Small intestine (tissue), 7 donors: ENCODE results near the gene CLIC4. TPM values are rescaled to one million over a fixed set of nuclear protein-coding genes. Genes with fewer than 3 reads are reported as not detected.
"Not testable (repeated sequence)": the region's sequence is repeated elsewhere in the genome, so short reads cannot be mapped to it uniquely, and the experiment has no call there.

Source experiments
- DNase-seq, 2 donors: peaks; one replicate each; pipeline versions ENCODE4 v3.0.0 to v3.0.0-alpha.2; 2013
- FAIRE-seq: peaks from 2 replicates; lab custom pipeline; 2012; peaks lifted over from hg19 to GRCh38; lab: Jason Lieb, UNC
- H3K27ac ChIP-seq, 3 donors: one replicate each; pipeline ENCODE4 v1.5.1; 2013; ENCODE audit warnings: low read length in 2 of 3, mild to moderate bottlenecking in 2 of 3, control low read depth in 1 of 3, inconsistent platforms in 1 of 3, low read depth in 1 of 3, moderate library complexity in 1 of 3
- H3K27me3 ChIP-seq, 3 donors: one replicate each; pipeline ENCODE4 v1.6.1; 2013; ENCODE audit warnings: low read length in 3 of 3, inconsistent platforms in 1 of 3; ENCODE audit not compliant: control insufficient read depth in 3 of 3, insufficient read depth in 3 of 3
- H3K36me3 ChIP-seq, 3 donors: one replicate each; pipeline ENCODE4 v1.6.1; 2013; ENCODE audit warnings: low read length in 3 of 3, inconsistent platforms in 1 of 3, low read depth in 1 of 3, mild to moderate bottlenecking in 1 of 3, moderate library complexity in 1 of 3; ENCODE audit not compliant: control insufficient read depth in 3 of 3, insufficient read depth in 2 of 3
- H3K4me1 ChIP-seq, 3 donors: one replicate each; pipeline ENCODE4 v1.6.1; 2013; ENCODE audit warnings: low read length in 2 of 3, inconsistent platforms in 1 of 3, low read depth in 1 of 3, mild to moderate bottlenecking in 1 of 3, moderate library complexity in 1 of 3; ENCODE audit not compliant: control insufficient read depth in 3 of 3, insufficient read depth in 2 of 3
- H3K4me3 ChIP-seq, 3 donors: one replicate each; pipeline ENCODE4 v1.5.1; 2013; ENCODE audit warnings: low read length in 3 of 3, control low read depth in 1 of 3, inconsistent platforms in 1 of 3, low read depth in 1 of 3, mild to moderate bottlenecking in 1 of 3, moderate library complexity in 1 of 3
- H3K9me3 ChIP-seq, 2 donors: one replicate each; pipeline ENCODE4 v1.6.1; 2013; ENCODE audit warnings: low read depth in 1 of 2, low read length in 1 of 2; ENCODE audit not compliant: control insufficient read depth in 2 of 2, insufficient read depth in 1 of 2
- WGBS, 3 donors: extraction: QIAGEN DNeasy Blood & Tissue Kit; methylation state at CpG; one replicate each; pipeline ENCODE4 v1.1.7; 2013; 5-methylcytosine and 5-hydroxymethylcytosine counted together
- polyA plus RNA-seq, 4 donors: library from polyadenylated mRNA; stranded (reverse) in 3 of 4; unstranded in 1 of 4; fragments of 200-250 nt in 3 of 4; fragments of 120-200 nt in 1 of 4; gene quantifications; one replicate each; pipeline versions ENCODE4 v1.2.1 to v1.2.3, GENCODE V29; 2013
- donor health status: healthy with polysubstance abuse.
- donor health status: control.
- donor health status: control.
- donor health status: Bipolar disorder and iron deficiency.
- donor health status: healthy.

The CLIC4 gene
- polyA plus RNA-seq, 4 donors, result 2.0 to 47.4 (median 25.4) TPM

GRCh38 chr1:24776821-24777220 is 31.6 kb downstream of the CLIC4 start:
- Histone ChIP-seq H3K9me3 (no peaks in the 10 kb centered on the region), H3K27me3 (no peaks in the 10 kb centered on the region), H3K4me1 (no peaks in the 10 kb centered on the region), H3K4me3 (no peak overlapping the region), H3K36me3 (no peaks in the 10 kb centered on the region), H3K27ac (no peak overlapping the region)
- FAIRE-seq (no peak), DNase-seq (no peak)
- WGBS, 3 donors, result 89 to 94% (median 93%) methylated on average over 8 of the region's 8 CpGs

- FAIRE-seq (no peak), DNase-seq (no peak)
- Histone ChIP-seq H3K4me3 (no peak overlapping the region), H3K4me1 (no peaks in the 10 kb centered on the region), H3K36me3 (no peaks in the 10 kb centered on the region), H3K27ac (no peak overlapping the region), H3K27me3 (no peaks in the 10 kb centered on the region), H3K9me3 (no peaks in the 10 kb centered on the region)
- 57 to 73% (median 64%) methylated on average over 2 of the region's 2 CpGs for WGBS, 3 donors
Measured at GRCh38 chr1:24778141-24778540, 32.9 kb downstream of the CLIC4 start.

- H3K9me3 ChIP-seq, FAIRE-seq, H3K36me3 ChIP-seq, H3K27me3 ChIP-seq, DNase-seq, H3K27ac ChIP-seq, H3K4me3 ChIP-seq, H3K4me1 ChIP-seq: not testable (repeated sequence)
- 88 to 89% (median 88%) methylated on average over 8 of the region's 8 CpGs for WGBS, 3 donors
Measured at GRCh38 chr1:24779199-24779598, 34.0 kb downstream of the CLIC4 start.

- H3K4me1 ChIP-seq, result no peaks in the 10 kb centered on the region
- no peaks in the 10 kb centered on the region for H3K27me3 ChIP-seq
- H3K4me3 ChIP-seq, result no peak overlapping the region
- no peaks in the 10 kb centered on the region for H3K36me3 ChIP-seq
- no peaks in the 10 kb centered on the region for H3K9me3 ChIP-seq
- 90 to 91% (median 91%) methylated on average over 5 of the region's 5 CpGs for WGBS, 3 donors
- DNase-seq, result no peak
- H3K27ac ChIP-seq, result no peak overlapping the region
- FAIRE-seq, result no peak
Measured at GRCh38 chr1:24779689-24780464, 34.6 kb downstream of the CLIC4 start.

- H3K9me3 ChIP-seq, H3K27me3 ChIP-seq, FAIRE-seq, H3K36me3 ChIP-seq, H3K27ac ChIP-seq, H3K4me1 ChIP-seq, H3K4me3 ChIP-seq, DNase-seq: not testable (repeated sequence)
- WGBS, 3 donors, result 74 to 85% (median 77%) methylated on average over 8 of the region's 8 CpGs
Measured at GRCh38 chr1:24780626-24781025, 35.4 kb downstream of the CLIC4 start.

- no peak for FAIRE-seq
- WGBS, 3 donors, result 92 to 99% (median 96%) methylated on average over 2 of the region's 2 CpGs
Measured at GRCh38 chr1:24782689-24783088, 37.4 kb downstream of the CLIC4 start.

GRCh38 chr1:24783713-24784112 is 38.5 kb downstream of the CLIC4 start:
- DNase-seq (no peak), FAIRE-seq (no peak)
- no peaks in the 10 kb centered on the region for H3K9me3 ChIP-seq
- H3K4me3 ChIP-seq, result no peak overlapping the region
- H3K4me1 ChIP-seq, result no peaks in the 10 kb centered on the region
- H3K27ac ChIP-seq, result no peak overlapping the region
- no peaks in the 10 kb centered on the region for H3K27me3 ChIP-seq
- 81 to 88% (median 86%) methylated on average over 1 of the region's 1 CpG for WGBS, 3 donors
- no peaks in the 10 kb centered on the region for H3K36me3 ChIP-seq

More at GRCh38 chr1:24782689-24783088, 37.4 kb downstream of the CLIC4 start:
- no peaks in the 10 kb centered on the region for H3K4me1 ChIP-seq
- H3K27ac ChIP-seq, result no peak overlapping the region
- no peaks in the 10 kb centered on the region for H3K27me3 ChIP-seq
- no peak overlapping the region for H3K4me3 ChIP-seq
- no peaks in the 10 kb centered on the region for H3K36me3 ChIP-seq
- H3K9me3 ChIP-seq, result no peaks in the 10 kb centered on the region
- no peak for DNase-seq

GRCh38 chr1:24786191-24786590 is 40.9 kb downstream of the CLIC4 start:
- H3K36me3 ChIP-seq, result no peaks in the 10 kb centered on the region
- FAIRE-seq (no peak), DNase-seq (no peak)
- H3K4me1 ChIP-seq, result no peaks in the 10 kb centered on the region
- no peaks in the 10 kb centered on the region for H3K27me3 ChIP-seq
- no peak overlapping the region for H3K27ac ChIP-seq
- H3K4me3 ChIP-seq, result no peak overlapping the region
- no peaks in the 10 kb centered on the region for H3K9me3 ChIP-seq

GRCh38 chr1:24790490-24790889 is 45.2 kb downstream of the CLIC4 start:
- no peak for FAIRE-seq
- H3K4me3 ChIP-seq, result no peak overlapping the region
- no peaks in the 10 kb centered on the region for H3K36me3 ChIP-seq
- H3K27me3 ChIP-seq, result no peaks in the 10 kb centered on the region
- no peaks in the 10 kb centered on the region for H3K9me3 ChIP-seq
- peak in 1 of 2 donors; percentile 32 for DNase-seq
- H3K27ac ChIP-seq, result no peak overlapping the region
- peaks cover 0 to 3% (median 0%) of the 10 kb centered on the region in 3 donors for H3K4me1 ChIP-seq
